ENCODE results near the gene LLGL2.

LLGL2 gene

DNA sequence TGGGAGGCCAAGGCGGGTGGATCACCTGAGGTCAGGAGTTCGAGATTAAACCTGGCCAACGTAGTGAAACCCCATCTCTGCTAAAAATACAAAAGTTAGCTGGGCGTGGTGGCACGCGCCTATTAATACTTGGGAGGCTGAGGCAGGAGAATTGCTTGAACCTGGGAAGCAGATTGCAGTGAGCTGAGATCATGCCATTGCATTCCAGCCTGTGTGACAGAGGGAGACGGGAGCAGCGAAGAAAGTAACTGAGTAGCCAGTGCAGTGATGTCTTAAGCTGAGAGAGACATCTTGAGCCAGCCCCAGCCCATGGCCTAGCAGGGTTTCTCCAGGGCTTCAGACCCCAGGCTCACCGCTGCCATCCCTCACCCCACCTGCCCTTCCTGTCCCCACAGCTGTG lies 97.9 kb downstream of the LLGL2 start:
- H3K36me3 ChIP-seq, result peaks cover 0 to 92% (median 52%) of the 10 kb centered on the region in 3 donors
- intact Hi-C loops (cut with DNase I; ENCODE audit: low total_unique reads), result no loop called here

GRCh38 chr17:75624021-75624420 lies 98.5 kb downstream of the LLGL2 start:
- Histone ChIP-seq H3K9me3 (no peaks in the 10 kb centered on the region), H3K27me3 (no peaks in the 10 kb centered on the region), H3K36me3 (peaks cover 0 to 91% (median 46%) of the 10 kb centered on the region in 3 donors), H3K4me1 (no peaks in the 10 kb centered on the region), H3K27ac (no peak overlapping the region), H3K4me3 (no peak overlapping the region)
- intact Hi-C loops (cut with DNase I; ENCODE audit: low total_unique reads), result no loop called here
- TF ChIP-seq, protein P1, sequence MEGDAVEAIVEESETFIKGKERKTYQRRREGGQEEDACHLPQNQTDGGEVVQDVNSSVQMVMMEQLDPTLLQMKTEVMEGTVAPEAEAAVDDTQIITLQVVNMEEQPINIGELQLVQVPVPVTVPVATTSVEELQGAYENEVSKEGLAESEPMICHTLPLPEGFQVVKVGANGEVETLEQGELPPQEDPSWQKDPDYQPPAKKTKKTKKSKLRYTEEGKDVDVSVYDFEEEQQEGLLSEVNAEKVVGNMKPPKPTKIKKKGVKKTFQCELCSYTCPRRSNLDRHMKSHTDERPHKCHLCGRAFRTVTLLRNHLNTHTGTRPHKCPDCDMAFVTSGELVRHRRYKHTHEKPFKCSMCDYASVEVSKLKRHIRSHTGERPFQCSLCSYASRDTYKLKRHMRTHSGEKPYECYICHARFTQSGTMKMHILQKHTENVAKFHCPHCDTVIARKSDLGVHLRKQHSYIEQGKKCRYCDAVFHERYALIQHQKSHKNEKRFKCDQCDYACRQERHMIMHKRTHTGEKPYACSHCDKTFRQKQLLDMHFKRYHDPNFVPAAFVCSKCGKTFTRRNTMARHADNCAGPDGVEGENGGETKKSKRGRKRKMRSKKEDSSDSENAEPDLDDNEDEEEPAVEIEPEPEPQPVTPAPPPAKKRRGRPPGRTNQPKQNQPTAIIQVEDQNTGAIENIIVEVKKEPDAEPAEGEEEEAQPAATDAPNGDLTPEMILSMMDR (IDR thresholded peaks at IDR 0.05), result no peak
- DNase-seq, result no peak

More for the DNA sequence above, 97.9 kb downstream of the LLGL2 start:
- TF ChIP-seq, protein P1 (IDR thresholded peaks at IDR 0.05), result no peak
- no peak overlapping the region for H3K27ac ChIP-seq
- no peaks in the 10 kb centered on the region for H3K4me1 ChIP-seq
- H3K9me3 ChIP-seq, result no peaks in the 10 kb centered on the region
- no peak overlapping the region for H3K4me3 ChIP-seq
- no peak for DNase-seq
- H3K27me3 ChIP-seq, result no peaks in the 10 kb centered on the region
